HG02840 (cell line): Measurements from ENCODE around the gene ANKS3.

ENCODE experiments used
- ATAC-seq: cut with Tn5 transposase; IDR thresholded peaks from one replicate; pipeline ENCODE4 v1.9.1; 2021; ENCODE audit warnings: mild to moderate bottlenecking, moderate library complexity, moderate number of reproducible peaks; ENCODE audit not compliant: unreplicated experiment, low FRiP score

Gene ANKS3

DNA sequence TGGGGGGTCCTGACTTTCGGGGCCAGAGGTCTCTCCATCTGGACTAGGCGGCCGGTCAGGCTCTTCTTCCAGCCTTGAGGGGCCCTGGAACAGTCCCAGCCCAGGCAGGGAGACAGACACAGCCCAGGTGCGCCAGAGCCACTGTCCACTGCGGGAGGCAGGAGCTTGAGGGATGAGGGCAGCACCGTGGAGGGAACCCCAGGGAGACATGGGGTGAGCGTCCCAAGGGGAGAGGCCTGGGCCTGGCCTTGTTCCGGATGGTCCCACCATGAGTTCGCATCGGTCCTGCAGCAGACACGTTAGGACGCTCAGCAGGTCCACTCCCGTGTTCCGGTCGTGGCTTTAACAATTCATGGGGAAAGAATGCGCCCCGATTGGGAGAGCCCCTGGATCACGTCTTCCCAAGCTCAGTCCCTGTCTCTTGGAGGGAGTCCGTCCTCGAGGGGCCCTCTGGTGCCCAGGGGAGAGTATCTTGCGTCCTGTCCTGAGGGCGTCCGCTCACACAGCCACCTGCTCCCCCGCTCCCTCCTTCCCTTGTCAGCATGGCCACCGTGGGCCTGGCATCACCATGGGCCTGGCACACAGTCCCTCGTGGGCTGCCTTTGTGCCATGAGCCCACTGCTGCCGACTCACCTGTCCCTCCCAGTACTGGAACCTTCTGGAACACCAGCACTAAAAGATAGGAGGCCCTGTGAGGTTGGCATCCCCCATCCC lies 47.4 kb downstream of the ANKS3 start:
- ATAC-seq = no peak

DNA sequence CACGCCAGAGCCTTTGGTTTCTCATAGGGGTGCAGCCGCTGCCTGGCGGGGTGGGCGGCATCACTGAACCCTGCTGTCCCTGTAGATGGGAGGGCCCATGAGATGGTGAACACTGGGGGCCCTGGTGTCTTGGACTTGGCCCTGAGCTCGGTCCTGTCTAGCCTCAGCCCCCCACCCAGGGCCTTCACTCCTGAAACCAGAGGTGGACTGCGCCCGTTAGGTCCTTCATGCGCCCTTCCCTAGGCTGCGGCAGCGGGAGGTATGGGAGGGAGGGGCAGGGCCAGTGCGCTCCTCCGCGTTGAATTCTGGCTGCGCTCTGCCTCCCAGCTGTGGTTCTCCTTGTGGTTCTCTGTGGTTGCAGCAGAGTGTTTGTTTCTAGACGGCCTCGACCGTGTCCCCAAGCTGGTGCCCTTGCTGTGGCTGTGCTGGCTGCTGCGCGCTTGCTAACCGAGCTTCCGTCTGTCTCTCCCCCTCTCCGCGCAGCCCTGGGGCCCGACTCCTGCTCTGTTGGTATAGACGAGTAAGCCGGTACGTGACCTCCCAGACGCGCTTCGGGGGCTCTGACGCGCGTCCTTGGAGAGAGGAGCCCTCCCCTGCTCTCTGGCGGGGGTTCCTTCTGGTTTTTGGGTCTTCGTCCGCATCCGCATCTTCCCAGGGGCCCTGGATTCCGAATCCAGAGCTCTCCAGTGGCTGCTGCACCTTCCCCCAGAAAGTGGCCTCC lies 48.1 kb downstream of the ANKS3 start:
- no peak for ATAC-seq

DNA sequence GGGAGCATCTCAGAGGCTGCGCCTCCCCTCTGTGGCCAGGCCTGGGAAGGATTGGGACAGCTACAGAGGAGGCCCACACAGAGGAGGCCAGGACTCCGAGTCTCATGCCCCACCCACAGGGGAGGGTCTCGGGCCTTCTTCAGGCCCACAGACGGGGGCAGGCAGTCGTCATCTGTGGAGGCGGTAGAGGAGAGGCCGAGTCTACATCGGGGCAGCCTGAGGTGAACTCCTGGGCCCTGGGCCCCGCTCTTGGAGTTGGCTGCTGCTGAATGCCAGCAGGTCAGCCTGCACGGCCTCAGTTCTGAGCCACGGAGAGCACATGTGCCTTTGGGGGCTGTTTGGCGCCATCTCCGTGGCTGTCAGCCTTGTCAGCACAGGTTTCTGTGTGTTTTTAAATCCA lies 48.8 kb downstream of the ANKS3 start:
- ATAC-seq = no peak

DNA sequence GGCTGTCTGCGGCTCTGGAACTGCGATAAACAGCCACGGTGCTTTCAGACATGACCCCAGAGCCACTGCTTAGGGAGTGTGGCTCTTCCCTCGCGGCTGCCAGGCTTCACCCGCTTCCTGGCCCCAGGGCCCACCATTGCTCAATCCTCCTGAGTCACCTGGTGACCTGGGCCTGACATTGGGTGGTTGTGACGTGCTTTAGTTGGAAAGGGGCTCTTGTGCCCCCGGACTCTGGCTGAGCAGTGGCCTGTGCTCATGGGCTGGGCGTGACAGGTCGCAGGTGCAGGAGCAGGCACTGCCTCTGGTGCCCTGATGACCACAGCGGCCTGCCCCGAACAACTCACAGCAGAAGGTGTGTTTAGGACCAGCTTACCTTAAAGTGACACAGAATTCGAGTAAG lies 49.3 kb downstream of the ANKS3 start:
- no peak for ATAC-seq

DNA sequence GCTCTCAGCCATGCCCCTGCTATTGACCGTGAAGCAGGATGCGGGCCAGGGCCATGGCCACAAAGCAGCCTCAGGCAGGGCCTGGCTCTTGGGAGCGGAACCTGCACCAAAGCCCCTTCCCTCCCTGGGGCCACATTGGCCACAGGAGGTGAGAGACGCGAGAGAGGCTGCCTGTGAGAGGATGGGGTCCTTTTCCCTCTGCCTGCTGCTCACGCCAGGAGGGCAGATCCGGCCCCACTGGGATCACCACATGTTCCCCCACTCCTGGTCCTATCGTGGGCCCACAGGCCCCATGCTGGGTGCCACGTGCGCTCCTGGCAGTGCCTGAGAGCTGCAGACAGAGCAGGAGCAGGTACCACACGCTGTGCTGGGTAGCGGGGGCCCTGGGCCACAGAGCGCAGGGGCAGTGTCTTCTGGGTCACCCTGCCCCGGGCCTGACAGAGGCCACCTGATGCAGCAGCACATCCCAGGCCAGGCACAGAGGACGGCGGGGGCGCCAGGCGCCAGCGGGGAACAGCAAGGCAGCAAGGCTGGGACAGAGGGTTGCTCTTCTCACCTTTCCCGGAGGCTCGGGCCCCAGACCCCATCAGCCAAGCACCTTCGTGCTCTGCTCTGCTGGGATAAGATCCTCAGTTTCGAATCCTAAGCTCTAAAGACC lies 49.9 kb downstream of the ANKS3 start:
- no peak for ATAC-seq

DNA sequence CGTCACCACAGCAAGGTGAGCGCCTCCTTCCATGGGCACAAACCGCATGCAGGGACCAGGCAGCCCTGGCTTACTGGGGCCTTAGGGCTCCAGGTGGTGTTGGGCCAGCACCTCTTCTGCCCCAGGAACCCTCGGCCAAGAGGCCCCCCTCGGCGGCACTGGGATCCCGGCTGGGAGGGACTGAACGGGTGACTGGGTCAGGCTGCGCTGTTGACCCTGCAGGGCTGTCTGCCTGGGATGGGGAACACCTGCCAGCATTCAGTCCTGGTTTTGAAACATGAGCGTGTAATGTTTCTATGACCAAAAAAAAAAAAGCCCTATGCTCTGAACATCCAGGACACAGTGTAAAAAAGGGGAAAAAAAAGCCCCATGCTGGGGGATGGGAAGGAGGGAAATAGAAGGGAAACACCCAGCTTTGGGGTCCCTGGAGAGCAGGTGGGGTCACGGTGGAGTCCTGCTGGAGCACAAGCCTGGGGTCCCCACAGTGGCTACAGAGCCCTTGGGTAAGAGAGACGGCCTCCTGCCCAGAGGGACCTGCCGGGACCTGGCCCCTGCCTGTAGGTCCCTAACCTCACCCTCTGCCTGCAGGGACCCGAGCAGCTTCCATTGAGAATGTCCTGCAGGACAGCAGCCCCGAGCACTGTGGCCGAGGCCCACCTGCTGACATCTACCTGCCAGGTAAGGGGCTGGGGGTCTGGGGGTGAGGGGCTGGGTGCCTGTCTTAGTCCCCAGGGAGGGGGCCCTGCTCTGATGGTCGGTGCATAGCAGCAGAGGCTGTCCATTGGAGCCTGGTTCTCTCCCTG lies 50.6 kb downstream of the ANKS3 start:
- no peak for ATAC-seq

DNA sequence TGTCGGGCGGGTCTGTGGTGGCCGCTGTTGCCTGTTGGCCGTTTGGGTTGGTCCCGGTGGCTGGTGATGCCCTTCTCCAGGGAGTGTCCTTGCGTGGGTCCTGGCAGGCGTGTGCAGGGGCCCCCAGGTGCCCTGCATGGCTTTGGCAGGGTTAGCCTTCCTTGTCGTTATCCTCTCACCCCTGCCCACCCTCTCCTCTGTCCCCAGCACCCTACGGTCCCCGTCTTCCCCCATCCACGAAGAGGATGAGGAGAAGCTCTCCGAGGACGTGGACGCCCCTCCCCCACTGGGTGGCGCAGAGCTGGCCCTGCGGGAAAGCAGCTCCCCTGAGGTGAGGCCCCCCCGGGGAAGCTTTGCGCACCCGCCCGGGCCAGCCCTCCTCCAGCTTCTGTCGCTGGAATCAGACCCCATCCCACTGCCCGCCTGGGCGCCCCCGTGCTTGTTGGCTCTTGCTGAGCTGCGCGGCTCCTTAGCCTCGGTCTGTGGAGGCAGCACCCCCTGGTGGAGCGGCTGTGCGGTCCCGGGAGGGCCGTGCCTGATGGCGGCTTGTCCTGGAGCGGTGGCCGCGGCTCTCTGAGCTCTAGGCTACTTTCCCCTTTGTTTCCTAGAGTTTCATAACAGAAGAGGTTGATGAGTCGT lies 51.3 kb downstream of the ANKS3 start:
- no peak for ATAC-seq

DNA sequence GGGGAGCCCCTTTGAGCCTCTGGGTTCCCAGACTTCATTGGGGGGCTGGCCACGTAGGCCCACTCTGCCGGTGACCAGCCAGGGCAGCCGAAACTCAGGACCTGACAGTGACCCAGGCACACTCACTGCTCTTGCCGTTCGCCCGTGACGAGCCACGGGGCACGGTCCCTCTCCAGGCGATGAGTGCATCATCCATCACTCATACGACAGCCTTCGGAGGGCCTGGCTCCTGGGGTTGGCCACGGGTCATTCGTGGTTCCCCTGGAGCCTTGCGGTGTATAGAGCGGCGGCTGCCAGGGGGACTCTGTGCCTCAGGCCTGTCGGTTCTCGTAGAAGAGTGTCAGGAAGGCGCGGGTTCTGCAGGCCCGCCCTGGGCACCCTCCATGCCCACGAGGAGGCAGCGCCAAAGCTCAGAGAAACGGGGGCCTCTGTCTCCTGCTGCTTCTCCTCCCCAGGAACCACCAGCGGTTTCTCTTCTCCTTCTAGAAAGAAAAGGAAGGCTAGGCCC lies 51.9 kb downstream of the ANKS3 start:
- no peak for ATAC-seq

DNA sequence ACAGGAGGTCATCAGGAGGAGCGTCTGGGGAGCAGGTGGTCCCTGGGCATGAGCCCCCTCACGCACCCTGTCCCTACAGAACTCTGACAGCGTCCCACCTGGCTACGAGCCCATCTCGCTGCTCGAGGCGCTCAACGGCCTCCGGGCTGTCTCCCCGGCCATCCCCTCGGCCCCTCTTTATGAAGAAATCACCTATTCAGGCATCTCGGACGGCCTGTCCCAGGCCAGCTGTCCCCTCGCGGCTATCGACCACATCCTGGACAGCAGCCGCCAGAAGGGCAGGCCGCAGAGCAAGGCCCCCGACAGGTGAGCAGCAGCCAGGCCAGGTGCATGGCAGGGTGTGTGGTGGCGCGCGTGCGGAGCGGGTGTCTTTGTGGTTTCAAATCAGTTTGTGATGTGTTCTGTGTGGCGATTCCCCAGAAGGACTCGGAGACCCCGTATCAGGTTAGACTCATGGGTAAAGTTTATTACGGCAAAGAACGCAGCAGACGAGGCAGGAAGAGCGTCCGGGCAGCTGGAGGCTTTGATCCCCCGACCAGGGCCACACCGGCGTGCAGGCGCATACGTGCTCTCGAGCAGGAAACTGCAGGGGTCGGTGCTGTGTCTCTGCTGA lies 52.5 kb downstream of the ANKS3 start:
- ATAC-seq = no peak

DNA sequence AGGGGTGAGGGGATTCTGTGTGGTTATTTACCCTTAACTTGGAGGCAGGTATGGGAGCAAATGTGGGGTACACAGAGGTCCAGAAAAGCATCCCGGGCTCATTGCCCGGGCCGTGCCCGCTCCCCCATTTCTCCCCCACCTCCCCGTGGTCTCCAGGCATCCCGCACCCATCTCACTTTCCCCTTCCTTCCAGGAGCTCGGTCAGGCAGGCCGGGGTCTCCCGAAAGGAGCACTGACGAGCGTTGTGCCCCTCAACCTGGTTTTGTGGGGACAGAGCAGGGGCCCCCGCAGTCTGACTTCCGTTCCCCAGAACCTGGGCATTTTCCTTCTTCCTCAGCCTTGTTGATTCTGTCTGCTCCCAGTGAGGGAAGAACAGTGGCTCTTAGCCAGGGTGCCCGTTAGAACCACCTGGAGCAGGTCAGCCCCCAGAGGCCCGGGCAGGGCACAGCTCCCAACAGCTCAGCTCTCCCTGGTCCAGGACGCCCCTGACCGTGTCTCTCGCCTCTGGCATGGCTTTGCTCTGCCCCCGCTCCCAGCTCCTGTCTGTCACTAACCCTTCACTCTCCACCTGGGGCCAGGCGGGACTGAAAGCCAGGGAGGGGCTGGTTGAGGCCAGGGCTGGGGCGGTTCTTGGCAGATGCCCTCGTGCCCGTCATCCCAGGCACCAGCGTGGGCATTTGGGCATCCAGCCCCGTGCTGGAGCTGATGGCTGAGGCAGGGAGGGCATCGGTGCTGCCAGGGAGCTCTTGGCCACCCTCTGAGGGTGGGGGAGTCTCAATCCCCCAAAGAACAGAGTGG lies 53.2 kb downstream of the ANKS3 start:
- no peak for ATAC-seq

DNA sequence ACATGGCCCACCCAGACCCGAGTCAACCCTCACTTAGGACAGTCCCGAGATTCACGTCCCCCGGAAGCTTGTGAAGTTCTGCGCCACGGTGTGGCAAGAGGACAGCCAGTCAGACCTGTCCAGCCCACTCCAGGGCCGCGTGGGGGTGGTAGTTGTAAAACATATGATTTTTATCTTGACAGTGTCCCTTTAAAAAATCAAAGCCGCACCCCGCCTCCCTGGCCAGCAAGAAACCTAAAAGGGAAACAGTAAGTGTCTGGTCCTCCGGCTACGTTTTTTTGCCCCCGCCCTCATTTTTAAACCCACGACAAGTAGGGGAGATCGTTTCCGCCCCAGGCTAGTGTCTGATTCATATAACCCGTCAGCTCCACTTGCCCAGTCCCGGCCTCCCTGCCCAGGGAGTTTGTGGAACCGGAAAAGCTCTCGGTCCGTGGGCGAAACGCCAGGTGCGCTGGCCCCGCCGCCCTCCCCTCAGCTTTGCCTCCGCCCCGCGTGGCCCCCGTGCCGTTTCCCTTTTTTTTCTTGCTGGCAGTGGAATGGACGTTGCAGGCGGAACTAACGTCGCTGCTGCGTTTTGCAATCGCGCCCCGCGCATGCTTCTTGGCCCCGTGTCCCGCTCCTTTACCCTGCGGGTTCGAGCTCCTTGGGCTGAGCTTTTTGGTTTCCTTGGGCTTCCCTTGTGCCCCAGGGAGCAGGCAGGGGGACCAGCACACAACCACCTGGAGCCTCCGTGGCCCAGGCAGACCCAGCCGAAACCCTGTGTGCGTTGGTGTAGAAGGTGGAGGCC lies 54.0 kb downstream of the ANKS3 start:
- ATAC-seq = no peak

DNA sequence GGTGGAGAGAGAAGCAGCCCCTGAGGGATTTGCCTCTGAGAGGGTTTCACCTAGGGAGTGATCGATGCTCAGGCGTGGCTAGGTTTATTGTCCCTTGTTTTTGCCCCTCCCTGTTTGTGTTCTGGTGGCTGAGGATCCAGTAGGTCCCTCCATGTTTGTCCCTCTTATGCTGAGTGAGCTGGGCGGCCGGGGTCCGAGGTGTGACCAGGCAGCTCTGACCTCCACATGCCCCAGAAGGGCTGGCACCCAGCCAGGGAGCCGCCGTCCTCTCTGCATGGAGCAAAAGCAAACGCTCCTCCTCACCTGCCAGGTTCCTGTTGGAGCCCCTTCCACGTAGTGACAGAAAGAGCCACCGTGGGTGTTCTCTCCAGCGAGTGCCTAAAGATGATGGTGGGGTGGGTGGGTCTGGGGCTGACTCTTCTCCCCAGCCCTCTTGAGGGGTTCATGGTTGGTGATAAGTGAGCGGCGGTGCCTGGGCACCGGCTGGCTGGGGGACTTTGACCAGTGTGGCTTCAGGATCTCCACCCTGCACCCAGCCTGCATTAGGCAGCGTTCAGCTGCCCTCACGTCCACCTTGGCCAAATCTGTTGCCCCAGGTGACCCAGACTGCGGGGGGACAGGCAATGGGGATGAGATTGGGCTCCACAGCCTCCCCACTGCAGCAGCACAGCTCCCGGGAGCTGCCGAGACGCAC lies 54.8 kb downstream of the ANKS3 start:
- no peak for ATAC-seq

DNA sequence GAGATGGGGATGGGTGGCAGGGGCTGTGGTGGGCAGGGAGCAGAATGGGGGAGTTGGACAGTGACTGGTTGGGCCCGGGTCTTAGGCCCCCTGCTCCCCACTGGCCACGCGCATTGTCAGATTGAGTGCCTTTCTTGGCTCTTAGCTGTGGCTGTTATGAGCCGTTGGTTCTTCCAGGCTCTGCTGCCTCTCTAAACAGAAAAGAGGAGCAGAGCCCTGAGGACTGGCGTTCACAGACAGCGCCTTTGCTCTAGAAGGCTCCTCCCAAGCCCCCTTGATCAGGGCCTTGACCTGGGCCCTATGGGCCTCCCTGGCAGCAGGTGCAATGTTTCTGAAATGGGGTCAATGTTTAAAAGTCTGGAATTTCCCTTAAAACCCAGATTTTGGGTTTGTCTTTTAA lies 55.5 kb downstream of the ANKS3 start:
- no peak for ATAC-seq

DNA sequence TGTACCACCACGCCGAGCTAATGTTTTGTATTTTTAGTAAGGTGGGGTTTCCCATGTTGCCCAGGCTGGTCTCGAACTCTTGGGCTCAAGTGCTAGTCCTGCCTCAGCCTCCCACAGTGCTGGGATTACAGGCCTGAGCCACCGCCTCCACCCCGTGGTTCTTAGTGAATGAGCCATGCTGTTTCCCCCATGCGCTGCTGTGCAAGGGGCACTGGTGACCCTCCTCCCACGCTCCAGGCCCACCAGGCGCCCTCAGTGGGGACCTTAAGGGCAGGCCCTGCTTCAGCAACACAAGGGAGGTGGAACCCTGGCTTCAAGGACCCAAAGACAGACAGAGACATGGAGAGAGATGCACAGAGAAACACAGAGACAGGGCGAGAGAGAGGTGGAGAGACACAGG lies 56.1 kb downstream of the ANKS3 start:
- no peak for ATAC-seq

DNA sequence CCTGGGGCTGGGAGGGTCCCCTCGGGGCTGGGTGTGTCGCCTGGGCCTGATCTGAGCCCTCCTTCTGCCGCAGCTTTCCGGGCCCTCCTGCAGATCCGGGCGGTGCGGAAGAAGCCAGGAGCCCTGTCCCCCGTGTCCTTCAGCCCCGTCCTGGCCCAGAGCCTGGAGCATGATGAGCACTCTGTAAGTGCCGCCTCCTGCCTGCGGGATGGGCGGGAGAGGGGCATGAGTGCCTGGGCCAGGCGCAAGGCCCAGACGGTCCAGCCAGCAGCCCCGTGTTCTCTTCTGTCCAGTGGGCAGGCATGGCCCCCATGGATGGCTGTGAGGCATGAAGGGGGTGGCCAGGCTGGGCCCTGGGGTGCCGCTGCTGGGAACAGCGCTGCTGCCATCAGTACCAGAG lies 56.7 kb downstream of the ANKS3 start:
- no peak for ATAC-seq

DNA sequence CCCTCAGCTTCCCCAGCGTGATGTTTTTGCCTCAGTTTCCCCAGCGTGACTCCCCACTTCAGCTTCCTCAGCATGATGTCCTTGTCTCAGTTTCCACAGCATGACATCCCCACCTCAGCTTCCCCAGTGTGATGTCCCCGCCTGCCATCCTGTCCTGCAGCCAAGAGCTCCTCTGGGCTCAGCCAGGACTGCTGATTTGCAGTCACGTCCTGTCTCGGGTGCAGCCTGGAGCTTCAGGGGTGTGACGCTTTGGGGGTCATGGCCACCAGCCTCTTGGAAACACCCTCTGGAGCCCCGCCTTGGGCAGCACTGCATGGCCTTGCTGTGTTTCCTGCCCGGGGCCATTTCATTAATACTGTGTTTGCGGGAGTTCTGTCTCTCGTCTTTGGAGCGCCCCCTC lies 57.2 kb downstream of the ANKS3 start:
- ATAC-seq = no peak

DNA sequence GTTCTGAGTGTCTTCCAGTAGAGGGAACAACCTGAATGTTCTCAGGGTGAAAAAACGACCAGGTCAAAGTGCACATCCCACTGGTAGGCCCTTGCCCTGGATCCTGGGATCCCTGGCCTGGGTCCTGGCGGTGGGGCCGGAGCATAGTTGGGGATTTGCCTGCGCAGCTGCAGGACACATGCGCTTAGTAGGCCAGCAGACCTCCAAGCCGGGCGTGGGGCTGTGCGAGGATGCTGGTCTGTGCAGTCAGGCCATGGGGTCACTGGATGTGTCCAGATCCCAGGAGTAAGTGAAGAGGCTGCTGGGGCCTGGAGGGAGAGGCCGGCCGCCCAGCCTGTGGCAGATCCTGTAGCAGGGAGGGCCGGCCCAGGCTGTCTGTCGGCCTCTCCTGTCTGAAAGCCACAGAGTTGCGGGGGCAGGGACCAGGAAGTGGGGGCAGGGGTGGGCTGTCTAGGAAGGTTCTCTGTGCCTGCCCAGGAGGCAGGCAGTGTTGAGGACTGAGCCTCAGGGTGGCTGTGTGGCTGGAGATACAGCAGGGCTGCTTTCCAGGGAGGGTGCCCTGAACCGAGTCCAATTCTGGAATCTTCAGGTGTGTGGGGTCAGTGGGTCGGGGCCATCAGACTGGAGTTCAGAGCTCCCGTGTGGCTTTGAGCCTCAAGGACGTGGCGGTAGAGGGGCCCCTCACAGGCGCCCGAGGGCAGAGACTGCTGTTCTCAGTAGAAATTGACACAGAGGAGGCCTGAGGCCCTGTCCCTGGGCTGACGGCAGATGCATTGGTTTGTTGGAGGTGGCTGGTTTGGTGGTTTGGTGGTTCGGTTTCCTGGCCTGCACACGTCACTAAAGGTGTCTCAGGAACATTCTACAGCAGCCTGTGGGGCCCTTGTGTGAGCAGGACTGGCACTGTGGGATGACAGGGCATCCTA lies 57.9 kb downstream of the ANKS3 start:
- no peak for ATAC-seq
